ENCODE data around the gene EED.
"Not testable (repeated sequence)": the region's sequence is repeated elsewhere in the genome, so short reads cannot be mapped to it uniquely, and the experiment has no call there.

The EED gene

DNA sequence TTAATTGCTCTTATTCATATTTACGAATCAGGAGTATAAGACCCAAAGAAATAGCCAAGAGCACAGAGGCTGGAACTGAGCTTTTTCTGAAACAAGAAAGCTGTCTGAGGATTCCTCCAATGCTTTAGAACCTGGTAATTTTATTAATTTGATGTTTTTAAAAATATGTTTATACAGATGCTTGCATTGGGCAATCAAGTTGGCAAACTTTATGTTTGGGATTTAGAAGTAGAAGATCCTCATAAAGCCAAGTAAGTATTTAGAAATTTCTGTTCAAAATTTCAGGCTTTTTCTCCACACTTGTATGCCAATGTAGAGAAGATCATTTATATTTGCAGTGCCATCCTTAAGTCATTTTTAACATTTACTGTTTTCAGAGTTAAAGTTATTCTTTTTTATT is 33.2 kb downstream of the EED start:
- H3K4me3 ChIP-seq (ENCODE audit: low read depth, low read length): no peak overlapping the region
- TF ChIP-seq, protein P1, sequence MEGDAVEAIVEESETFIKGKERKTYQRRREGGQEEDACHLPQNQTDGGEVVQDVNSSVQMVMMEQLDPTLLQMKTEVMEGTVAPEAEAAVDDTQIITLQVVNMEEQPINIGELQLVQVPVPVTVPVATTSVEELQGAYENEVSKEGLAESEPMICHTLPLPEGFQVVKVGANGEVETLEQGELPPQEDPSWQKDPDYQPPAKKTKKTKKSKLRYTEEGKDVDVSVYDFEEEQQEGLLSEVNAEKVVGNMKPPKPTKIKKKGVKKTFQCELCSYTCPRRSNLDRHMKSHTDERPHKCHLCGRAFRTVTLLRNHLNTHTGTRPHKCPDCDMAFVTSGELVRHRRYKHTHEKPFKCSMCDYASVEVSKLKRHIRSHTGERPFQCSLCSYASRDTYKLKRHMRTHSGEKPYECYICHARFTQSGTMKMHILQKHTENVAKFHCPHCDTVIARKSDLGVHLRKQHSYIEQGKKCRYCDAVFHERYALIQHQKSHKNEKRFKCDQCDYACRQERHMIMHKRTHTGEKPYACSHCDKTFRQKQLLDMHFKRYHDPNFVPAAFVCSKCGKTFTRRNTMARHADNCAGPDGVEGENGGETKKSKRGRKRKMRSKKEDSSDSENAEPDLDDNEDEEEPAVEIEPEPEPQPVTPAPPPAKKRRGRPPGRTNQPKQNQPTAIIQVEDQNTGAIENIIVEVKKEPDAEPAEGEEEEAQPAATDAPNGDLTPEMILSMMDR (IDR thresholded peaks at IDR 0.05; ENCODE audit: low read depth, low read length): no peak

DNA sequence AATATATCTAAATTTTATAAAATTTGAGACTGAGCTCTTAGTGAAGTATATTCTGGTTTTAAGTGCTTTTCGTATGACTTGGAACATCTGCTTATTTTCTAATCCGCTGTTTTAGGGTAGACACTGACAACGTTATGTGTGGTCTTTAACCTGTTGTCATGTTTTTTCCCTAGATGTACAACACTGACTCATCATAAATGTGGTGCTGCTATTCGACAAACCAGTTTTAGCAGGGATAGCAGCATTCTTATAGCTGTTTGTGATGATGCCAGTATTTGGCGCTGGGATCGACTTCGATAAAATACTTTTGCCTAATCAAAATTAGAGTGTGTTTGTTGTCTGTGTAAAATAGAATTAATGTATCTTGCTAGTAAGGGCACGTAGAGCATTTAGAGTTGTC is 33.7 kb downstream of the EED start:
- TF ChIP-seq, protein P1 (IDR thresholded peaks at IDR 0.05; ENCODE audit: low read depth, low read length): no peak

DNA sequence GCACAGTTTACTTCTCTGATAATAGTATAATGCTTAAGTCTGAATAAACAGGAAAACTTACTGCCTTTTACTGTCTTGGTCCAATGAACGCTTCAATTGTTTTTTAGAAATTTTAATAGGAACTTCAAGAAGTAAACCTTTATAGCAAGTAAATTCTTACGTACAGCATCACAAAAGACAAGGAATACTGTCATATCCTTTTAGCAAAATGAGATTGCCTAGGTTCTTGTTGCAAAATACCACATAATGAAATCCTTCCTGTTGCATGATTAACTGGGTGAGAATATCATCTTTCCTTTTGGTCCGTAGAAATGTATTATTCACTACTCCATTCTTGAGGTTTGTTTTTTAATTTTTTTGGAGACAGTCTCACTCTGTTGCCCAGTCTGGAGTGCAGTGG is 35.2 kb downstream of the EED start:
- H3K4me3 ChIP-seq (ENCODE audit: low read depth, low read length): no peak overlapping the region
- TF ChIP-seq, protein P1 (IDR thresholded peaks at IDR 0.05; ENCODE audit: low read depth, low read length): no peak

More for the DNA sequence above, 33.7 kb downstream of the EED start:
- no peak overlapping the region for H3K4me3 ChIP-seq (ENCODE audit: low read depth, low read length)

DNA sequence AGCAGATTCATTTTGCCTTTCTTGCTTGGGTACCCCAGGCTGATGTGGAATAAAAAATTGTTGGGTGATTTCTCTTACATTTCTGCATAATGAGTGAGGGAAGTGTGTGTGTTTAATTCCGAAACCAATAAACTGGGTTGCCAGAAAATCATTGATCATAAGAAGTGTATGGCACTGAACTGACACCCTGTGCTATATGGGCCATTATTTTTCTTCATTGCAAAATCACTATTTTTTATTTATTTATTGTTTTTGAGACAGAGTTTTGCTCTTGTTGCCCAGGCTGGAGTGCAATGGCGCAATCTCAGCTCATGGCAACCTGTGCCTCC is 42.9 kb downstream of the EED start:
- TF ChIP-seq, protein P1 (IDR thresholded peaks at IDR 0.05; ENCODE audit: low read depth, low read length): no peak
- no peak overlapping the region for H3K4me3 ChIP-seq (ENCODE audit: low read depth, low read length)

DNA sequence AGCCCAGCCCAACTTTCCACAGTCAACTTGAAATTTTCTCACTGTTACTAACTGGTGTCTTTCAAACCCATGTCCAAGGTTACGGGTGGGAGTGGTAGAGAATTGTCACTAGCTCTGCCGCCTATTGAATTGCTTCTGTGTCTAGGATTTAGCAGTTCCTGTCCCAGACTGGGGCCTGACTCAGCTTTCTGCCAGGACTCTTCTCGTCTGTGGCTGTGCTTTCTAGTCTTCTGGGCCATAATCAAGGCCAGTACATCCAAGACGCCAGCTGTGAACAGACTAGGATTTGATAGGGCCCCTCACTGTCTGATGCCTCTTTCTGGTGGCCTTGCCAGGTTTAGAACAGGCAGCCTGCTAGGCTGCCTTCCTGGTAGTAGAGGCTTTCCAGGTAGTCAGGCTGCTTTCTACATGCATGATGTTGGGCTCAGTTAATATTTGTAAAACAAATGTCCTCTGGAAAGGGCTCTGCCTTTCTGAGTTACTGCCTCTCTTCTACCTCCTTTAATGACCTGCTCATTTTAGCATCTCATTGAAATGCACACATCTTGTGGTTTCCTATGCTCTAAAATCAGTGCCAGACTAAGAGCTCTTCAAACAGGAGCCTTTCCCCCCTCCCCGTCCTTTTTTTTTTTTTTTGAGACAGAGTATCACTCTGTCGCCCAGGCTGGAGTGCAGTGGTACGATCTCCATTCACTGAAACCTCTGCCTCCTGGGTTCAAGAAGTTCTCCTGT is 44.4 kb downstream of the EED start:
- TF ChIP-seq, protein P1 (IDR thresholded peaks at IDR 0.05; ENCODE audit: low read depth, low read length): no peak
- no peak overlapping the region for H3K4me3 ChIP-seq (ENCODE audit: low read depth, low read length)

DNA sequence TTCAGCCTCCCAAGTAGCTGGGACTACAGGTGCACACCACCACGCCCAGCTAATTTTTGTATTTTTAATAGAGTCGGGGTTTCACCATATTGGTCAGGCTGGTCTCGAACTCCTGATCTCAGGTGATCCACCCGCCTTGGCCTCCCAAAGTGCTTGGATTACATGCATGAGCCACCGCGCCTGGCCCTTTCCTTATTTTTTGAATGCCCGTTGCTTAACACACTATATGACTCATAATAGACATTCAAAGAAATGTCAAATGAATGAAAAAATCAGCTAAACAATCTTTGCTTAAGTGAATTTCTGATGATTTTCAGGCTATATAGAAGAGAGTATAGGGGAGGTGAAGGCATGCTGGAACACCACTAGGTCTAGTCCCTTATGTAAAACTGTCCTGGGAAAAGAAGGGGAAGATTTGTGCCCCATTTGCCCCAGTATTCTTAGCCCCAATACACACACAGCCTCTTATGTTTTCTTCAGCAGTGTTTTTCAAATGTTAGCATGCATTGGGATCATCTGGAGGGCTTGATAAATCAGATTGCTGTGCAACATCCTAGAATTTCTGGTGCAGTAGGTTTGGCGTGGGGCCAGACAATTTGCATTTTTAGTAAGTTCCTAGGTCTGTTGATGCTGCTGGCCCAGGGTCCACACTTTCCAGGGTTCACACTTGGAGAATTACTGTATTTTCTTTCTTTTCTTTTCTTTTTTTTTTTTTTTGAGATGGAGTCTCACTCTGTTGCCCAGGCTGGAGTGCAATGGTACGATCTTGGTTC is 45.1 kb downstream of the EED start:
- H3K4me3 ChIP-seq (ENCODE audit: low read depth, low read length): not testable (repeated sequence)

DNA sequence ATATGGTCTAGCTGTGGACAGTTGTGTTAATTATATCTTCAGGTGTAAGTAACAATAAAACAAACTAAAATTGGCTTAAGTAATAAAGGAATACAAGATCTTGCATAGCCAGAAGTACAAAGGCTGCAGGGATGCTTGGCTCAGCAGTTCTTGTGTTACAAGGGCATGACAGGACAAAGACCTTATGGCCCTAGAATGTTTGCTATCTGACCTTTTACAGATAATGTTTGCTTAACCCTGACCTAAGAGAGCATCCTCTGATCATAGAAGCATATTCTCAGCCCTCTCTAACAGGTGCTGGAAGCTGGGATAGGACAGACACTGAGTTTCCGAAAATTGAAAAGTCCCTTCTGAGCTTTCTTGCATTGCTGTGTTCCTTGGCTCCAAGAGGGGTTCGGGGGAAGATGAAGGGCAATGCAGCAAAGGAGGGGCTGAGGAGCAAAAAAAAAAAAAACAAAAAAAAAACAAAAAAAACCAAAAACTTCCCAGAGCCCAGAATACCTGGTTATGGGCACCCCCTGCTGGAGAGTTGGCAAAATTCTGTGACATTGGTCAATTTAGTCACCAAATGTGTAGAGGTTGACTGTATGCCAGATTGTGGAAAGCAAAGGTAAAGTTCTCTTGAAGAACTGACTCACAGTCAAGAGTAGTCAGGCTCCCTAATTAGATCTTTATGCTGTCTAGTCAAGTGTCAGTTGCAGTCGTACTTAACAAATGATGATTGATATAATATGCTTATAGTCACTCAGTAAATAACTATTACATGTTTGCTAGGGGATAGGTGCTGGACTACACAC is 47.1 kb downstream of the EED start:
- H3K4me3 ChIP-seq (ENCODE audit: low read depth, low read length): no peak overlapping the region
- TF ChIP-seq, protein P1 (IDR thresholded peaks at IDR 0.05; ENCODE audit: low read depth, low read length): peak; percentile 59

Measured in WI38 (cell line).